NT2/D1 (cell line): Measurements from ENCODE around the gene CD99L2.

Source experiments
- DNase-seq: peaks from one replicate; pipeline ENCODE4 v3.0.0-alpha.2; 2011; ENCODE audit warnings: low read depth, low spot score
- H3K27me3 ChIP-seq: 2 replicates; pipeline ENCODE4 v1.6.0; 2011; ENCODE audit warnings: mild to moderate bottlenecking; ENCODE audit not compliant: insufficient read length, insufficient read depth
- H3K36me3 ChIP-seq: 2 replicates; pipeline ENCODE4 v1.6.1; 2011; ENCODE audit warnings: mild to moderate bottlenecking, low read length, mixed read lengths; ENCODE audit not compliant: insufficient read depth, insufficient read length
- H3K4me1 ChIP-seq: 2 replicates; pipeline ENCODE4 v1.5.1; 2011; ENCODE audit not compliant: insufficient read depth, insufficient read length
- H3K4me3 ChIP-seq: 2 replicates; pipeline ENCODE4 v1.5.1; 2011; ENCODE audit warnings: low read depth; ENCODE audit not compliant: insufficient read length
- H3K9ac ChIP-seq: 2 replicates; pipeline ENCODE4 v1.6.0; 2011; ENCODE audit warnings: low read depth; ENCODE audit not compliant: insufficient read length
- H3K9me3 ChIP-seq: 2 replicates; pipeline ENCODE4 v1.5.1; 2011; ENCODE audit warnings: mild to moderate bottlenecking, low read length; ENCODE audit not compliant: insufficient read depth
- SUZ12 ChIP-seq: IDR thresholded peaks from 2 replicates; pipeline ENCODE4 v1.6.1; 2011; ENCODE audit not compliant: insufficient read length, insufficient read depth; ENCODE audit errors: extremely low read depth
- YY1 ChIP-seq: IDR thresholded peaks from 2 replicates; pipeline ENCODE4 v1.6.1; 2011; ENCODE audit not compliant: insufficient read length, insufficient read depth
- ZNF274 ChIP-seq: IDR thresholded peaks from 2 replicates; pipeline ENCODE4 v1.6.1; 2011; ENCODE audit warnings: mild to moderate bottlenecking, low read depth, low read length

CD99L2 gene

GRCh38 chrX:150771116-150771515 is 127.4 kb downstream of the CD99L2 start:
- H3K36me3 ChIP-seq, result no peaks in the 10 kb centered on the region
- no peak for DNase-seq
- H3K27me3 ChIP-seq, result no peaks in the 10 kb centered on the region
- TF ChIP-seq YY1, result no peak
- TF ChIP-seq ZNF274, result no peak
- TF ChIP-seq SUZ12, result no peak
- no peak overlapping the region for H3K9ac ChIP-seq
- no peak overlapping the region for H3K4me3 ChIP-seq
- no peaks in the 10 kb centered on the region for H3K9me3 ChIP-seq
- H3K4me1 ChIP-seq, result no peaks in the 10 kb centered on the region

GRCh38 chrX:150770623-150771022 is 127.8 kb downstream of the CD99L2 start:
- H3K4me1 ChIP-seq, result no peaks in the 10 kb centered on the region
- H3K27me3 ChIP-seq, result no peaks in the 10 kb centered on the region
- H3K36me3 ChIP-seq, result no peaks in the 10 kb centered on the region
- no peaks in the 10 kb centered on the region for H3K9me3 ChIP-seq
- DNase-seq, result no peak
- no peak overlapping the region for H3K4me3 ChIP-seq
- no peak for TF ChIP-seq YY1
- TF ChIP-seq ZNF274, result no peak
- no peak for TF ChIP-seq SUZ12
- no peak overlapping the region for H3K9ac ChIP-seq

GRCh38 chrX:150769408-150769807 is 129.1 kb downstream of the CD99L2 start:
- no peak overlapping the region for H3K9ac ChIP-seq
- no peaks in the 10 kb centered on the region for H3K27me3 ChIP-seq
- H3K4me1 ChIP-seq, result no peaks in the 10 kb centered on the region
- TF ChIP-seq YY1 (no peak), ZNF274 (no peak), SUZ12 (no peak)
- H3K36me3 ChIP-seq, result no peaks in the 10 kb centered on the region
- no peaks in the 10 kb centered on the region for H3K9me3 ChIP-seq
- no peak for DNase-seq
- H3K4me3 ChIP-seq, result no peak overlapping the region

GRCh38 chrX:150768580-150769190 is 129.8 kb downstream of the CD99L2 start:
- DNase-seq, result no peak
- no peak for TF ChIP-seq YY1
- TF ChIP-seq ZNF274, result no peak
- TF ChIP-seq SUZ12, result no peak
- Histone ChIP-seq H3K9ac (no peak overlapping the region), H3K4me3 (no peak overlapping the region), H3K27me3 (no peaks in the 10 kb centered on the region), H3K4me1 (no peaks in the 10 kb centered on the region), H3K36me3 (no peaks in the 10 kb centered on the region), H3K9me3 (no peaks in the 10 kb centered on the region)

GRCh38 chrX:150768132-150768485 is 130.4 kb downstream of the CD99L2 start:
- TF ChIP-seq ZNF274 (no peak), SUZ12 (no peak), YY1 (no peak)
- Histone ChIP-seq H3K4me3 (no peak overlapping the region), H3K27me3 (no peaks in the 10 kb centered on the region), H3K9ac (no peak overlapping the region), H3K9me3 (no peaks in the 10 kb centered on the region), H3K36me3 (no peaks in the 10 kb centered on the region), H3K4me1 (no peaks in the 10 kb centered on the region)
- DNase-seq, result no peak

- Histone ChIP-seq H3K36me3 (no peaks in the 10 kb centered on the region), H3K4me3 (no peak overlapping the region), H3K9me3 (no peaks in the 10 kb centered on the region), H3K27me3 (no peaks in the 10 kb centered on the region), H3K9ac (no peak overlapping the region), H3K4me1 (no peaks in the 10 kb centered on the region)
- TF ChIP-seq SUZ12 (no peak), YY1 (no peak), ZNF274 (no peak)
- no peak for DNase-seq
Measured at GRCh38 chrX:150767475-150768131, 130.9 kb downstream of the CD99L2 start.

GRCh38 chrX:150767045-150767395 is 131.4 kb downstream of the CD99L2 start:
- no peak for DNase-seq
- Histone ChIP-seq H3K4me3 (no peak overlapping the region), H3K4me1 (no peaks in the 10 kb centered on the region), H3K9ac (no peak overlapping the region), H3K27me3 (no peaks in the 10 kb centered on the region), H3K9me3 (no peaks in the 10 kb centered on the region), H3K36me3 (no peaks in the 10 kb centered on the region)
- no peak for TF ChIP-seq SUZ12
- no peak for TF ChIP-seq ZNF274
